Suprapubic skin (tissue), 4 donors: ENCODE measurements around the gene PTPRM.

Experiments used
- CTCF ChIP-seq, 2 donors: fragments of 200-600 bp in 1 of 2; fragments of 450-650 bp in 1 of 2; sonication (generic) in 1 of 2; IDR thresholded peaks; one replicate each; pipeline ENCODE4 v1.5.1; 2016 to 2019; ENCODE audit warnings: antibody characterized with exemption in 2 of 2, mild to moderate bottlenecking in 1 of 2, moderate library complexity in 1 of 2
- EP300 ChIP-seq: sonication (generic); formaldehyde crosslinking; IDR thresholded peaks from one replicate; pipeline ENCODE4 v1.6.1; 2017; ENCODE audit warnings: antibody characterized with exemption
- POLR2A ChIP-seq, 2 donors: fragments of 450-650 bp; IDR thresholded peaks; one replicate each; pipeline ENCODE4 v1.6.1; 2017; ENCODE audit warnings: antibody characterized with exemption in 2 of 2, mild to moderate bottlenecking in 2 of 2, moderate library complexity in 2 of 2
- POLR2AphosphoS5 ChIP-seq, 3 donors: sonication (generic); formaldehyde crosslinking; IDR thresholded peaks; one replicate each; pipeline ENCODE4 v1.6.1; 2017; ENCODE audit warnings: antibody characterized with exemption in 3 of 3

- TF ChIP-seq CTCF (IDR thresholded peaks at IDR 0.05) (no peak), POLR2A (IDR thresholded peaks at IDR 0.05) (no peak), EP300 (no peak), POLR2AphosphoS5 (IDR thresholded peaks at IDR 0.05) (no peak)
Measured at GRCh38 chr18:8257851-8258434, 690.8 kb downstream of the PTPRM start.
